GM19452 (cell line): ENCODE results near the gene RERE.

Experiments
- ATAC-seq: cut with Tn5 transposase; IDR thresholded peaks from one replicate; pipeline ENCODE4 v1.9.1; 2021; ENCODE audit not compliant: unreplicated experiment

RERE gene

GRCh38 chr1:8721679-8722324, 95.6 kb downstream of the RERE start:
- ATAC-seq, result no peak

GRCh38 chr1:8720347-8720746, 97.1 kb downstream of the RERE start:
- ATAC-seq, result no peak

- no peak for ATAC-seq
Measured at GRCh38 chr1:8718850-8719361, 98.5 kb downstream of the RERE start.

- no peak for ATAC-seq
Measured at GRCh38 chr1:8717148-8717547, 100.3 kb downstream of the RERE start.

GRCh38 chr1:8716238-8716637, 101.2 kb downstream of the RERE start:
- ATAC-seq, result no peak

- no peak for ATAC-seq
Measured at GRCh38 chr1:8714173-8714572, 103.3 kb downstream of the RERE start.

- no peak for ATAC-seq
Measured at GRCh38 chr1:8712413-8713231, 104.8 kb downstream of the RERE start.

GRCh38 chr1:8711873-8712412, 105.5 kb downstream of the RERE start:
- ATAC-seq, result no peak

GRCh38 chr1:8711151-8711550, 106.3 kb downstream of the RERE start:
- no peak for ATAC-seq

- ATAC-seq, result no peak
Measured at GRCh38 chr1:8708259-8708658, 109.2 kb downstream of the RERE start.

GRCh38 chr1:8706995-8707396, 110.4 kb downstream of the RERE start:
- ATAC-seq, result no peak

- no peak for ATAC-seq
Measured at GRCh38 chr1:8706291-8706690, 111.1 kb downstream of the RERE start.

- ATAC-seq, result no peak
Measured at GRCh38 chr1:8704866-8705506, 112.5 kb downstream of the RERE start.

GRCh38 chr1:8702850-8703810, 114.3 kb downstream of the RERE start:
- peak; percentile 70 for ATAC-seq

GRCh38 chr1:8702472-8702849, 115.0 kb downstream of the RERE start:
- no peak for ATAC-seq

- no peak for ATAC-seq
Measured at GRCh38 chr1:8701794-8702471, 115.5 kb downstream of the RERE start.

- ATAC-seq, result no peak
Measured at GRCh38 chr1:8699679-8700078, 117.8 kb downstream of the RERE start.

GRCh38 chr1:8698937-8699447, 118.4 kb downstream of the RERE start:
- ATAC-seq, result no peak

GRCh38 chr1:8698012-8698630, 119.3 kb downstream of the RERE start:
- no peak for ATAC-seq
